ENCODE measurements around the gene MSMP. TPM values are rescaled to one million over a fixed set of nuclear protein-coding genes. Genes with fewer than 3 reads are reported as not detected.

The MSMP gene
- total RNA-seq, 1 donor from 2014 or later = not detected

GRCh38 chr9:35792024-35792813 lies 38.1 kb upstream of the MSMP start:
- H3K79me2 ChIP-seq (ENCODE audit: insufficient read depth, low read length) = peaks cover 29% of the 10 kb centered on the region
- Mint-ChIP-seq H3K9me3 (ENCODE audit: unreplicated experiment) (no peaks in the 10 kb centered on the region), H3K27me3 (ENCODE audit: low read depth, unreplicated experiment) (no peaks in the 10 kb centered on the region), H3K27ac (ENCODE audit: unreplicated experiment) (peak overlapping the region; percentile 62), H3K4me1 (ENCODE audit: low read depth, unreplicated experiment) (peaks cover 34% of the 10 kb centered on the region), H3K36me3 (ENCODE audit: low read depth, unreplicated experiment) (peaks cover 1% of the 10 kb centered on the region), H3K4me3 (ENCODE audit: unreplicated experiment) (no peak overlapping the region)
- no peak for DNase-seq (ENCODE audit: low read depth)
- no peak overlapping the region for H3K4me3 ChIP-seq (ENCODE audit: insufficient read depth, low read depth, low read length)
- peaks cover 3% of the 10 kb centered on the region for H4K20me1 ChIP-seq (ENCODE audit: insufficient read depth, low read length)
- no peak overlapping the region for H2AFZ ChIP-seq (ENCODE audit: low read depth, low read length)
- H3K27me3 ChIP-seq (ENCODE audit: insufficient read depth, low read length) = peaks cover 2% of the 10 kb centered on the region
- peak overlapping the region; percentile 85 for H3K9ac ChIP-seq (ENCODE audit: low read length)
- H3K36me3 ChIP-seq (ENCODE audit: insufficient read depth, low read length) = no peaks in the 10 kb centered on the region
- TF ChIP-seq EZH2 (IDR thresholded peaks at IDR 0.05; ENCODE audit: insufficient read depth, low read length) = no peak
- no peak for TF ChIP-seq CTCF (IDR thresholded peaks at IDR 0.05; ENCODE audit: insufficient read depth, low read depth, low read length)
- no peak for FAIRE-seq
- H3K4me1 ChIP-seq (ENCODE audit: insufficient read depth, low read length) = peaks cover 30% of the 10 kb centered on the region
- no peak overlapping the region for H3K27ac ChIP-seq (ENCODE audit: low read depth, low read length)
- H3K9me3 ChIP-seq (ENCODE audit: insufficient read depth, low read depth, low read length) = no peaks in the 10 kb centered on the region
- H3K4me2 ChIP-seq (ENCODE audit: low read length) = peak overlapping the region; percentile 89

GRCh38 chr9:35791297-35791921 lies 37.3 kb upstream of the MSMP start, which contains the start of gene NPR2:
TSS of gene NPR2 (plus strand) at chr9:35791591. CDS start at chr9:35792409, 818 bp downstream.
- H3K79me2 ChIP-seq (ENCODE audit: insufficient read depth, low read length) = peaks cover 24% of the 10 kb centered on the region
- H3K4me3 ChIP-seq (ENCODE audit: insufficient read depth, low read depth, low read length) = peak within 1 kb of the TSS; percentile 60
- H3K36me3 ChIP-seq (ENCODE audit: insufficient read depth, low read length) = no peaks in the 10 kb centered on the region
- H3K27ac Mint-ChIP-seq (ENCODE audit: unreplicated experiment) = peak within 1 kb of the TSS; percentile 75
- H3K4me3 Mint-ChIP-seq (ENCODE audit: unreplicated experiment) = peak within 1 kb of the TSS; percentile 71
- no peak within 1 kb of the TSS for H3K27ac ChIP-seq (ENCODE audit: low read depth, low read length)
- no peaks in the 10 kb centered on the region for H3K9me3 ChIP-seq (ENCODE audit: insufficient read depth, low read depth, low read length)
- TF ChIP-seq CTCF (IDR thresholded peaks at IDR 0.05; ENCODE audit: insufficient read depth, low read depth, low read length) (no peak), EZH2 (IDR thresholded peaks at IDR 0.05; ENCODE audit: insufficient read depth, low read length) (no peak)
- FAIRE-seq (no peak), DNase-seq (ENCODE audit: low read depth) (no peak)
- H2AFZ ChIP-seq (ENCODE audit: low read depth, low read length) = peak within 1 kb of the TSS; percentile 91
- H3K27me3 ChIP-seq (ENCODE audit: insufficient read depth, low read length) = peaks cover 2% of the 10 kb centered on the region
- H3K4me2 ChIP-seq (ENCODE audit: low read length) = peak within 1 kb of the TSS; percentile 89
- no peaks in the 10 kb centered on the region for H3K9me3 Mint-ChIP-seq (ENCODE audit: unreplicated experiment)
- peaks cover 3% of the 10 kb centered on the region for H4K20me1 ChIP-seq (ENCODE audit: insufficient read depth, low read length)
- peaks cover 3% of the 10 kb centered on the region for H3K36me3 Mint-ChIP-seq (ENCODE audit: low read depth, unreplicated experiment)
- H3K4me1 Mint-ChIP-seq (ENCODE audit: low read depth, unreplicated experiment) = peaks cover 34% of the 10 kb centered on the region
- peaks cover 30% of the 10 kb centered on the region for H3K4me1 ChIP-seq (ENCODE audit: insufficient read depth, low read length)
- no peaks in the 10 kb centered on the region for H3K27me3 Mint-ChIP-seq (ENCODE audit: low read depth, unreplicated experiment)
- H3K9ac ChIP-seq (ENCODE audit: low read length) = peak within 1 kb of the TSS; percentile 85

Measured in astrocyte (in vitro differentiated cells and primary cell).